Measurements from ENCODE around the gene INSC. TPM values are rescaled to one million over a fixed set of nuclear protein-coding genes. Genes with fewer than 3 reads are reported as not detected.
A peak's percentile ranks its signal among the peaks of the same experiment; 100 is the strongest.

Gene INSC
- polyA plus RNA-seq, 4 donors, result 0.41 to 1.1 (median 0.57) TPM

- DNase-seq (ENCODE audit: low read depth in 4 of 4, low spot score in 3 of 4), result peak; percentile 40 to 63 (median 56)
Measured at GRCh38 chr11:15208378-15209222, 93.9 kb downstream of the INSC start.

- no peak for DNase-seq (ENCODE audit: low read depth in 4 of 4, low spot score in 3 of 4)
Measured at GRCh38 chr11:15212876-15213275, 98.2 kb downstream of the INSC start.

DNA sequence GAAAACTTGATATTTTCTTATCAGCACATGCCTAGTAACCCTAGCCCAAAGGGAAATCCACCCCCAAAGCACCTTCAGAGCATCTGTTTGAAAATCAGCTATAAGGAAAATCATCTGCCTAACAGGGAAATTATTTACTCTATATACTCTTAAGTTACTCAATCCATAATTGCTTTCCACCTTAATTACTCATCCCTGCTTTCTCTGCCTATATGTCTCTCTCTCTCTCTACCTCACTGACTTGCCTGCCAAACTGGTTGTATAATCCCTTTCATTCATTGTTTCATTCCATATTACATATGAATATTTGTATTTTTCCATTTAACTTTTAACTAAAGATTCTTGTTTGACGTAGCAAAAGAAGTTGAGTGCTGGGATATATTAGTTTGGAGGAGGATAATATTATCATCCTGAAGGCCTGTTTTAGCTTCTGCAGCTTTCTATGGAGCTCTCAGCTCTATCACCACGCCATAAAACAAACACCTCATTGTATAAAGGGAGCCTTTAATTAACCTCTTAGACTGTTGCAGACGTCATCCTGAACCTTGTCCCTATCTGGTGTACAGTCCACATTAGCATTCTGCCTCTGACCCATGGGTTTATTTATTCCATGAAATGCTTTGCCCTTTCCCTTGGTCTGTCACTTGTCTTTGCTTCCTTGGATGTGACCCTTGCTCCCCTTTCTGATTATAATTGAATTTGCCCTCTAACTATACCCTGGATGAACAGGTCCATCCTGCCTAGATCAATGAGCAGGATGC is 98.9 kb downstream of the INSC start:
- DNase-seq (ENCODE audit: low read depth in 4 of 4, low spot score in 3 of 4), result no peak

- no peak for DNase-seq (ENCODE audit: low read depth in 4 of 4, low spot score in 3 of 4)
Measured at GRCh38 chr11:15215005-15215404, 100.3 kb downstream of the INSC start.

- DNase-seq (ENCODE audit: low read depth in 4 of 4, low spot score in 3 of 4), result no peak
Measured at GRCh38 chr11:15216678-15217077, 102.0 kb downstream of the INSC start.

DNA sequence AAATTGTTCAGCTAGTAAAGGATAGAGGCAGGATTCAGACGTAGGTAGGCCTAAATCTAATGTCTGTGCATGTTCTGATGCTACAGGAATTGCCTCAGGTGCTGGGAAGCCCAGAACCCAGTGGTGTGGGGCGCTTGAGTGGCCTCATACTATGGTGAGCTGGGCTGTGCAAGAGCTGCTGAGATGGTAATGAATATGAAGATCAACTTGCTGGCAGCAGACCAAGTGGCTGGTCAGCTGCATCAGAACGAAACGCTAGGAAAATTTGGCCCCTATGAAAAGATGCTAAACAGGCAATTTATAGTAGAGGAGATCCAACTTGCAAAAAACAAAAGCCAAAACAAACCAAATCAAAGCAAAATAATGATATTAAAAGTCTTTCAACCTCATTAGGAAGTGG is 102.7 kb downstream of the INSC start:
- DNase-seq (ENCODE audit: low read depth in 4 of 4, low spot score in 3 of 4), result no peak

DNA sequence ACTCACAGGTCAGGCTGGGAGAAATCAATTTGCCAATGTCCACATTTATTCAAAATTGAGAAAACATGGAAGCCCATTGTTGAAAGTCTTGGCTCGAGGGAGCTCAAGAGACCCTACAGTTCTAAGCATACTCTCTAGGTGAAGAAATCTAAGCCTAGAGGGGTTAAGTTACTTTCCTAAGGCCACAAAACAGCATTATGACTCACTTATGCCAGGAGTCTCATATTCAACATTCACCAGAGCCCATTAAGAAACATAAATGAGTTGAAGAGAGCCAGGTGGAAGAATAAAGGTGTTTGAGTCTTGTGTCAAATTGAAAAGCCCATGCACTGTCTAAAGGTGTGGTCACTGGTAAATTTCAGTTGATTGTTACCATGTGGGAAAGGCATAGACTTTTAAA is 108.1 kb downstream of the INSC start:
- no peak for DNase-seq (ENCODE audit: low read depth in 4 of 4, low spot score in 3 of 4)

- no peak for DNase-seq (ENCODE audit: low read depth in 4 of 4, low spot score in 3 of 4)
Measured at GRCh38 chr11:15223318-15223717, 108.6 kb downstream of the INSC start.

DNA sequence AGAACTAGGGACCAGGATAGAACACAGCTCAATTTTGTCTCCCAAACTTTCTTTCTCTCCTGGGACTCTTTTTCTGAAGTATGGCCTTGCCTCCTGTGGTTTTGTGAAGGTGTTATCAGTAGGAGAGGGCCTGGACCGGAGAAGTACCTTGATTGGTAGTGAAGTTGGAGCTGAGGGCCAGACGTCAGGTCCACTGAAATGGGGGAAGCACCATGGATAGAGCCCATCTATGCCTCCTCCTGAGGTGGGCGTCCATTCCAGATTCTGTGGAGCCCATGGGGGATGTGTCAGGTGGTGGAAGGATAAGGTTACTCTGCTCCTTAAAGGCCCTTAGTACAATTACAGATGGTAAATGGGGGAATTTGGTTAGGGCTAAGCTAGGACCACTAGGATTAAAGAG is 109.7 kb downstream of the INSC start:
- no peak for DNase-seq (ENCODE audit: low read depth in 4 of 4, low spot score in 3 of 4)

DNA sequence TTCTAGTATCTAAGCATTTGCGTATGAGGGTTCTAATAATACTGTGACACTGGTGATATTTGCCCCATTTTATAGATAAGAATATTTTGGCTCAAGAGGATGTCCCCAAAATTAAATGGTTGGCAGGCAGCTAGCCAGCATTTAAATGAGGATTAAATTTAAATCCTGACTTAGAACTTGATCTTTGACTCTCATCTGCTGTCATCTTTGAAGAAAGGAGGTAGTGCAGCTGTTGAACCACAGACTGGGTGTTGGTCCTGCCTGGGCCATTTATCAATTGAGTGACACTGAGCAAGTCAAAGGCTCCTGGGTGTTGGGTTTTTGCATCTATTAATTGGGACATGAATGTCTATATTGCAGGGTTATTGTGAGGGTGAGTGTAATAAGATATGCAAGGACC is 112.3 kb downstream of the INSC start:
- DNase-seq (ENCODE audit: low read depth in 4 of 4, low spot score in 3 of 4), result no peak

GRCh38 chr11:15228331-15228849 is 113.7 kb downstream of the INSC start:
- DNase-seq (ENCODE audit: low read depth in 4 of 4, low spot score in 3 of 4), result no peak

DNA sequence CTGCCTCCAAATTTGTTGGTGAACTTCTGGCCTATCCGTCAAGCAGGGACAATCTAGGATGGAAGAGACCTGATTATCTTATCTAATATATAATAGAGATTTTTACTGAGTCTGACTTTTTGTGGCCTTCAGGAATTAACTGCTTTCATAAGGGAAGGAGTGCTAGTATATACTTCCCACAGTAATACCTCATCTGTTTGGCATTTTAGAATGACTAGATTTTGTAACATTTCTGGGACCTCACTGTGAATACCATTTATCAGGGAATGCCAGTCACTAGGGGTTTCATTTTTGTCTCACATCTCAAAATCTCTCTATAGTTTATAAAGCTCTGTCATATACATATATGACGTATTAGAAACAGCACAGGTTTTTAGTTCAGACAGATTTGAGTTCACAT is 114.3 kb downstream of the INSC start:
- DNase-seq (ENCODE audit: low read depth in 4 of 4, low spot score in 3 of 4), result no peak

DNA sequence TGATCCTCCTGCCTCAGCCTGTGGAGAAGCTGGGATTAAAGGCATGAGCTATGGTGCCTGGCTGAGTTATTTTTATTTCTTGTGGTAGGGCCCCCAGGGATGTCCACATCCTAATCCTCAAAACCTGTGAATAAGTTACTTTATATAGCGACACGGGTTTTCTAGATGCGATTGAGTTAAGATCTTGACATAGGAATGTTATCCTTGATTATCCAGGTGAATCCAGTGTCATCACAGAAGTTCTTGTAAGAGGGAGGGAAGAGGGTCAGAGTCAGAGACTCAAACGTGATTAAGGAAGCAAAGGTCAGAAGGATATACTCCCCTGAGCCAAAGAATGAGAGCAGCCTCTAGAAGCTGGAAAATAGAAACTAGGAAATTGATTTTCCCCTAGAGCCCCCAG is 117.8 kb downstream of the INSC start:
- no peak for DNase-seq (ENCODE audit: low read depth in 4 of 4, low spot score in 3 of 4)

GRCh38 chr11:15233371-15234165 is 118.8 kb downstream of the INSC start:
- no peak for DNase-seq (ENCODE audit: low read depth in 4 of 4, low spot score in 3 of 4)

GRCh38 chr11:15234796-15235195 is 120.1 kb downstream of the INSC start:
- no peak for DNase-seq (ENCODE audit: low read depth in 4 of 4, low spot score in 3 of 4)

DNA sequence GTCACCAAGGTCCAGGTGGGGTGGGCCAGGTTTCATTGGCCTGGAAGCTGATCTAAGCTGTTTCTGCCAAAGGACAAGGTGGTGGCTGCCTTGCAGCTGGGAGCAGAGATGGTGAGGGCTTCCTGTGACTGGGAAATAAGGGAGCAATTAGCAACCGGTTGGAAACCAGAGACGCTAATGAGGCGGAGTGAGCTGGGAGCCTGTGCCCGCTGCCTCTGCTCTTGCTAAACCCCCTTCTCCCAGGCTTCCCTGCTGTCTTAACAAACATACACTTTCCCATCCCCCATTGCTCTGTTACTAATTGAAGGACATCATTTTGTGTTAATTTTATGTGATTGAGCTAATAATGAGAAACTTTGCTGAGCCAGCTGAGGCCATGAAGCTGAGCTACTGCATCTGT is 121.8 kb downstream of the INSC start:
- DNase-seq (ENCODE audit: low read depth in 4 of 4, low spot score in 3 of 4), result no peak

DNA sequence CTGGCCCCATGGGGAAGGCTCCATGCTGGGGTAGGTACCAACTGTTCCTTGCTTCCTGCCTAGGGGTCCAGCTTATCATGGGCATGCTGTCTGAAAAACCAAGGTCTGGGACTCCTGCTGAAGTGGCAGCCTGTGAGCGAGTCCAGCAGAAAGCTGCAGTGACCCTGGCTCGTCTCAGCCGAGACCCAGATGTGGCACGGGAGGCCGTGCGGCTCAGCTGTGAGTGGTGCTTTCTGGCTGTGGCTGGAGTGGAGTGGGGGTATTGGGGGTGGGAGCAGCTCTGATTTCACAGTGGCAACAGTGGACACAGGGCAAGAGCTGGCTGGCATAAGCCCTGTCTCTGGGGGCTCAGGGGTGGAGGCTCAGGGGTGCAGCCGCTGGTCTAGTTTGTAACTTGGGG is 124.1 kb downstream of the INSC start:
- DNase-seq (ENCODE audit: low read depth in 4 of 4, low spot score in 3 of 4), result no peak

- DNase-seq (ENCODE audit: low read depth in 4 of 4, low spot score in 3 of 4), result no peak
Measured at GRCh38 chr11:15248749-15249148, 134.0 kb downstream of the INSC start.

DNA sequence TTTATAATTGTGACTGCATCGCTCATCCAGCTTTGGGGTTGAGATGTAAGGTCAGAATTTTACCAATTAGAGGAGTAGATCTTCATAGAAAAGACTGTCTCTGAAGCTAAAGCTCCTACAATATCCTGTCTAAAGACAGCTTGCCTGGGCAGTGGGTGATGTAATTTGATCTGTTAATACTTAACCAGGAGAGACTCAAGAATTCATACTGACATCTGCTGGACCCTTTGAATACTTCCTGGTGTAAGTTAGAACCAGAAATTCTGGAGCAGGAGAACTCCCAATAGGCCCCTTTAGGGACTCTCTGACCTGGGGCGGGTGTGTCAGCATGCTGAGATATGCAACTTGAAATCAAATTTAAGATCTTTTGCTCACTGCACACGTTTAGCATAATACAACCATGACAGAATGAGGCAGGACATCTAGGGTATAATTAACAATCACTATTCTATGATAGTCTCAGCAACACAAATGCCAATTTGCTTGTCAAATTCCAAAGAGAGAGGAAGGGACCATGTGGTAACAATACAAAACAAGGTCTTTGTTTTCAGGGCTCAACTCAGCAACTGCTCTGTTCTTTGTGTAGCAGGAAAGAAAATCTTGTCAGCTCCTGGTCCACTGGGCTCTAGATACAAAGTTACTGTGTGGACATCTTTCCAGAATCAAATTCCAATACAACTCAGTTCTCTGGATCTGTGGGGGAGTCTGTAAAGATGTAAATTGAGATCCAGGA is 143.9 kb downstream of the INSC start:
- DNase-seq (ENCODE audit: low read depth in 4 of 4, low spot score in 3 of 4), result peak; percentile 12 to 61 (median 32)

DNA sequence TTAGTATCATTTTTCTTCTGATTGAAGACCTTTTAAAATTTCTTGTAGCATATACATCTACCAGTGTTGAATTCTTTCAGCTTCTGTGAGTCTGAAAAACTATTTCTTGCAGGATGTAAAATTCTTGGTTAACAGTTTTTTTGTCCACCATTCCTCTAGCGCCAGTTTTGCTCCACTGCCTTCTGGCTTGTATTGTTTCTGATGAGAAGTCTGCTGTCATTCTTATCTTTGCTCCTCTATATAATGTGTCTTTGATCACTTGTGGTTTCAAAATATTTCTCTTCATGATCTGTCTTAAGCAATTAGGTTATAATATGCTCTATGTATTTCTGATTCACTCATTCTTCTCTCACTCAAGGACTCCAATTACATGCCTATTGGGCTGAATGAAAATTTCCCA is 152.3 kb downstream of the INSC start:
- DNase-seq (ENCODE audit: low read depth in 4 of 4, low spot score in 3 of 4), result no peak

Measured in right renal pelvis (tissue), 4 donors.